Measurements from ENCODE around the gene VSTM2L. TPM values are rescaled to one million over a fixed set of nuclear protein-coding genes. Genes with fewer than 3 reads are reported as not detected.

VSTM2L gene
- total and polyA plus RNA-seq, 2 of the 13 experiments (the other 11 are each of a cell fraction or from before 2014, with no cell fraction given): not detected

GRCh38 chr20:37892001-37892400 lies 10.9 kb upstream of the VSTM2L start:
- Histone ChIP-seq H3K27ac (ENCODE audit: extremely low read length, insufficient read depth, low read length) (no peak overlapping the region), H4K20me1 (ENCODE audit: insufficient read depth, low read length) (no peaks in the 10 kb centered on the region), H3K27me3 (ENCODE audit: control insufficient read depth in 1 of 2, insufficient read depth in 2 of 2, low read length in 2 of 2) (peaks cover 4 to 29% of the 10 kb centered on the region in 2 experiments; a peak in 4 of 5 replicates), H3K9me3 (ENCODE audit: low read length) (no peaks in the 10 kb centered on the region), H3K36me3 (replicated peaks in 1 of 2; ENCODE audit: control insufficient read depth in 1 of 2, insufficient read depth in 2 of 2, low read length in 2 of 2) (no peaks in the 10 kb centered on the region), H3K4me1 (ENCODE audit: insufficient read depth, low read length) (peaks cover 8% of the 10 kb centered on the region), H2AFZ (ENCODE audit: low read length) (no peak overlapping the region), H3K9ac (ENCODE audit: insufficient read depth, low read depth, low read length) (no peak overlapping the region), H3K4me2 (ENCODE audit: low read depth, low read length) (no peak overlapping the region), H3K79me2 (ENCODE audit: insufficient read depth, low read length) (no peaks in the 10 kb centered on the region), H3K4me3 (replicated peaks in 1 of 3; ENCODE audit: insufficient read depth in 1 of 3, low read depth in 2 of 3, low read length in 3 of 3) (no peak overlapping the region)
- DNase-seq (ENCODE audit: low spot score) (no peak), FAIRE-seq (no peak), ATAC-seq (no peak)
- in situ Hi-C loops (cut with HindIII; ENCODE audit: extremely low pct_ligation_motif_present, low pct_unique_long_range_greater_than_20kb) (loop anchor here (10.0 kb wide), 1 partner anchor 237 kb away; no protein-coding TSS in a partner anchor), intact Hi-C loops (cut with micrococcal nuclease; ENCODE audit: unreplicated experiment) (loop anchor here (10.0 kb wide), 1 partner anchor 327 kb away; no protein-coding TSS in a partner anchor)
- POLR2A ChIA-PET: no interaction called here
- BruUV-seq (replicated peaks): no TSS peak
- CTCF ChIA-PET (ENCODE audit: low intra/inter-chr PET ratio, low total read pairs): no interaction called here
- 25% methylated on average over 9 of the region's 9 CpGs for WGBS (ENCODE audit: low lambda C conversion rate)
- TF ChIP-seq IKZF1 (IDR thresholded peaks at IDR 0.05) (no peak), AFF4 (CRISPR knock-in tag; IDR thresholded peaks at IDR 0.05) (no peak), ZNF629 (CRISPR knock-in tag; conservative IDR thresholded peaks at IDR 0.05) (peak; percentile 58), ZNF83 (CRISPR knock-in tag; IDR thresholded peaks at IDR 0.05; ENCODE audit: borderline replicate concordance) (no peak), ZBTB26 (CRISPR knock-in tag; IDR thresholded peaks at IDR 0.05; ENCODE audit: borderline replicate concordance) (no peak), ZNF773 (CRISPR knock-in tag; IDR thresholded peaks at IDR 0.05; ENCODE audit: borderline replicate concordance) (no peak), ZFAT (CRISPR knock-in tag; conservative IDR thresholded peaks at IDR 0.05) (no peak)

Data from HepG2 (cell line).